Nephron progenitor cell (in vitro differentiated cells): ENCODE measurements around the gene PFKP.
"Not testable (repeated sequence)": the region's sequence is repeated elsewhere in the genome, so short reads cannot be mapped to it uniquely, and the experiment has no call there.

ENCODE experiments used
- DNase-seq: peaks from one replicate; pipeline ENCODE4 v3.0.0; 2021
- H3K27ac Mint-ChIP-seq: 2 replicates; pipeline ENCODE4 v1.8.0; 2021; ENCODE audit warnings: mild to moderate bottlenecking, moderate library complexity, mixed read lengths
- H3K27me3 Mint-ChIP-seq: 2 replicates; pipeline ENCODE4 v1.8.0; 2021; ENCODE audit warnings: mild to moderate bottlenecking, low read depth, mixed read lengths; ENCODE audit not compliant: poor library complexity
- H3K36me3 Mint-ChIP-seq: 2 replicates; pipeline ENCODE4 v1.8.0; 2021; ENCODE audit warnings: low read depth, mixed read lengths
- H3K4me1 Mint-ChIP-seq: 2 replicates; pipeline ENCODE4 v1.8.0; 2021; ENCODE audit warnings: mixed read lengths
- H3K4me3 Mint-ChIP-seq: 2 replicates; pipeline ENCODE4 v1.8.0; 2021; ENCODE audit warnings: mild to moderate bottlenecking, moderate library complexity, mixed read lengths
- H3K9me3 Mint-ChIP-seq: 2 replicates; pipeline ENCODE4 v1.8.0; 2021; ENCODE audit warnings: mild to moderate bottlenecking, moderate library complexity, mixed read lengths
- CTCF ChIP-seq: fragments of 200-600 bp; sonication (generic); IDR thresholded peaks from 2 replicates; pipeline ENCODE4 v1.5.0; 2021; ENCODE audit warnings: antibody characterized with exemption

Gene PFKP

GRCh38 chr10:3169673-3170072 lies 102.3 kb downstream of the PFKP start:
- Mint-ChIP-seq H3K4me3 (no peak overlapping the region), H3K27me3 (peaks cover 7% of the 10 kb centered on the region), H3K27ac (no peak overlapping the region), H3K9me3 (no peaks in the 10 kb centered on the region), H3K4me1 (peaks cover 16% of the 10 kb centered on the region), H3K36me3 (peaks cover 47% of the 10 kb centered on the region)
- DNase-seq, result no peak
- TF ChIP-seq CTCF, result no peak

- Mint-ChIP-seq H3K36me3 (peaks cover 29% of the 10 kb centered on the region), H3K4me3 (peak overlapping the region; percentile 89), H3K27me3 (peaks cover 14% of the 10 kb centered on the region)
- H3K27ac Mint-ChIP-seq, H3K9me3 Mint-ChIP-seq, H3K4me1 Mint-ChIP-seq, DNase-seq: not testable (repeated sequence)
These were observed 104.1 kb downstream of the PFKP start for GRCh38 chr10:3171488-3171887.

- Mint-ChIP-seq H3K27me3 (peaks cover 14% of the 10 kb centered on the region), H3K9me3 (no peaks in the 10 kb centered on the region), H3K4me3 (peak overlapping the region; percentile 89), H3K4me1 (peaks cover 10% of the 10 kb centered on the region), H3K36me3 (peaks cover 23% of the 10 kb centered on the region), H3K27ac (no peak overlapping the region)
- TF ChIP-seq CTCF, result no peak
- DNase-seq, result no peak
These were observed 104.7 kb downstream of the PFKP start for GRCh38 chr10:3172081-3172445.

GRCh38 chr10:3172446-3173170 lies 105.3 kb downstream of the PFKP start, which contains the start of gene PITRM1:
Gene PITRM1 (minus strand): TSS chr10:3172782. CDS start chr10:3172772, 10 bp downstream.
- peaks cover 1% of the 10 kb centered on the region for H3K9me3 Mint-ChIP-seq
- H3K4me1 Mint-ChIP-seq, result peaks cover 10% of the 10 kb centered on the region
- peaks cover 14% of the 10 kb centered on the region for H3K27me3 Mint-ChIP-seq
- TF ChIP-seq CTCF, result no peak
- H3K36me3 Mint-ChIP-seq, result peaks cover 18% of the 10 kb centered on the region
- DNase-seq, result peak; percentile 99
- H3K4me3 Mint-ChIP-seq, result peak within 1 kb of the TSS; percentile 89
- peak within 1 kb of the TSS; percentile 27 for H3K27ac Mint-ChIP-seq

- TF ChIP-seq CTCF, result no peak
- H3K4me1 Mint-ChIP-seq, result peaks cover 10% of the 10 kb centered on the region
- DNase-seq, result no peak
- H3K27ac Mint-ChIP-seq, result peak overlapping the region; percentile 27
- H3K36me3 Mint-ChIP-seq, result peaks cover 12% of the 10 kb centered on the region
- peaks cover 3% of the 10 kb centered on the region for H3K9me3 Mint-ChIP-seq
- peak overlapping the region; percentile 81 for H3K4me3 Mint-ChIP-seq
- H3K27me3 Mint-ChIP-seq, result peaks cover 14% of the 10 kb centered on the region
These were observed 106.0 kb downstream of the PFKP start for GRCh38 chr10:3173171-3173878.

- DNase-seq, result no peak
- no peak overlapping the region for H3K27ac Mint-ChIP-seq
- H3K4me1 Mint-ChIP-seq, result no peaks in the 10 kb centered on the region
These were observed 110.7 kb downstream of the PFKP start for GRCh38 chr10:3178042-3178441.

More at GRCh38 chr10:3178042-3178441, 110.7 kb downstream of the PFKP start:
- TF ChIP-seq CTCF, result no peak
- Mint-ChIP-seq H3K4me3 (no peak overlapping the region), H3K36me3 (no peaks in the 10 kb centered on the region), H3K9me3 (peaks cover 3% of the 10 kb centered on the region), H3K27me3 (peaks cover 22% of the 10 kb centered on the region)
